ENCODE measurements around the gene EXOC8. TPM values are rescaled to one million over a fixed set of nuclear protein-coding genes. Genes with fewer than 3 reads are reported as not detected.

Gene EXOC8
- total and polyA plus RNA-seq, 2 donors (not counting 3 experiments of a cell fraction or from before 2014, with no cell fraction given), result 2.8 to 13.2 TPM

DNA sequence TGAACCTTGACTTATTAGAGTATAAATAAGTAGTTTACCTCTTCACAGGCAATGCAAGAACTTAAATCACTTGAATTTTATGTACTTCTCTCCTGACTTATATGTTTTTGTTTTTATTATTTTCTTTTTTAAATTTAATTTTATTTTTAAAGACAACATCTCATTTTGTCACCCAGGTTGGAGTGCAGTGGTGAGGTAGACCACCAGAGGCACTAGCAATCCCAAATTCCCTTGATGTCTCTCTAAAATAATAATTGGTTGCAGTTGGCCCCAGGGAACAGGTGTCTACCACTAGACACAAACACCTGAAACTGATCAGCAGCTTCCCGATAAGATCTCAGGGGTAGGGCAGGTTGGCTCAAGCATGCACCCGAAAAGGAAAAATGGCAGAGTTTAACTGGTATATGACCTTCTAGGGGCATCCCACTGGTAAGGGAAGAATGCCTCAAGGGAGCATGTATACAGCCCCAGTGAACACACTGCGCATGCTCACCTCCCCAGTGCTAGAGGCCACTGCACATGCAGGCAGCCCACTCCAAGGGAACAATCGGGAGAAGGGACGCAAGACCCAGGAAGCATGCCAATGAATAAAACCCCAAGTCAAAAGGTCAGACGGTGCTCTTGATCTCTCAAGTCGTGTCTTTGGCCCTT lies 14.6 kb downstream of the EXOC8 start:
- Histone ChIP-seq H3K36me3 (ENCODE audit: control insufficient read depth in 2 of 2, extremely low read depth in 1 of 2, insufficient read depth in 2 of 2, low read length in 2 of 2) (no peaks in the 10 kb centered on the region), H3K27ac (ENCODE audit: insufficient read depth, low read depth, low read length) (no peak overlapping the region), H4K20me1 (replicated peaks; ENCODE audit: control insufficient read depth, extremely low read depth, insufficient read depth, low read length) (no peaks in the 10 kb centered on the region), H3K9me3 (replicated peaks; ENCODE audit: control insufficient read depth, insufficient read depth, low read length) (no peaks in the 10 kb centered on the region), H2AFZ (ENCODE audit: low read depth, low read length) (no peak overlapping the region), H3K9me1 (replicated peaks; ENCODE audit: control insufficient read depth, extremely low read depth, insufficient read depth, low read length) (no peaks in the 10 kb centered on the region), H3K4me2 (ENCODE audit: insufficient read depth, low read length) (peak overlapping the region; percentile 48), H3K4me1 (ENCODE audit: control insufficient read depth, extremely low read depth, insufficient read depth, low read length) (peaks cover 11% of the 10 kb centered on the region), H3K79me2 (ENCODE audit: control insufficient read depth, insufficient read depth, low read length) (no peaks in the 10 kb centered on the region), H3K27me3 (ENCODE audit: control insufficient read depth in 2 of 2, insufficient read depth in 2 of 2, low read length in 2 of 2) (no peaks in the 10 kb centered on the region), H3K4me3 (replicated peaks in 1 of 3; ENCODE audit: insufficient read depth in 1 of 3, low read depth in 1 of 3, low read length in 3 of 3) (no peak overlapping the region), H3K9ac (replicated peaks; ENCODE audit: extremely low read depth, insufficient read depth, low read length) (no peak overlapping the region)
- BruUV-seq (replicated peaks), result no TSS peak
- no peak for DNase-seq (ENCODE audit: low read depth, low spot score)
- dilution Hi-C loops (cut with MboI; ENCODE audit: extremely low pct_ligation_motif_present, low sequenced_read_pairs) (no loop called here), intact Hi-C loops (cut with micrococcal nuclease) (no loop called here)
- no peak for FAIRE-seq
- no peak for TF ChIP-seq GATA2 (IDR thresholded peaks at IDR 0.05; ENCODE audit: insufficient read depth, insufficient read length, low read depth, low read length)
- TF ChIP-seq POLR2AphosphoS5 (IDR thresholded peaks at IDR 0.05; ENCODE audit: insufficient read depth, low read depth, low read length), result no peak
- no peak for TF ChIP-seq JUN (IDR thresholded peaks at IDR 0.05; ENCODE audit: borderline replicate concordance, insufficient read depth, insufficient read length, low read depth)
- TF ChIP-seq POLR2A (IDR thresholded peaks at IDR 0.05; ENCODE audit: low read depth, low read length), result no peak
- TF ChIP-seq, protein P1, sequence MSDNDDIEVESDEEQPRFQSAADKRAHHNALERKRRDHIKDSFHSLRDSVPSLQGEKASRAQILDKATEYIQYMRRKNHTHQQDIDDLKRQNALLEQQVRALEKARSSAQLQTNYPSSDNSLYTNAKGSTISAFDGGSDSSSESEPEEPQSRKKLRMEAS (IDR thresholded peaks at IDR 0.05; ENCODE audit: insufficient read depth, insufficient read length), result no peak
- no peak for TF ChIP-seq FOS (IDR thresholded peaks at IDR 0.05; ENCODE audit: borderline replicate concordance, insufficient read depth, low read length)
- TF ChIP-seq MYC (IDR thresholded peaks at IDR 0.05; ENCODE audit: low read depth, low read length), result no peak
- TF ChIP-seq, protein P2, sequence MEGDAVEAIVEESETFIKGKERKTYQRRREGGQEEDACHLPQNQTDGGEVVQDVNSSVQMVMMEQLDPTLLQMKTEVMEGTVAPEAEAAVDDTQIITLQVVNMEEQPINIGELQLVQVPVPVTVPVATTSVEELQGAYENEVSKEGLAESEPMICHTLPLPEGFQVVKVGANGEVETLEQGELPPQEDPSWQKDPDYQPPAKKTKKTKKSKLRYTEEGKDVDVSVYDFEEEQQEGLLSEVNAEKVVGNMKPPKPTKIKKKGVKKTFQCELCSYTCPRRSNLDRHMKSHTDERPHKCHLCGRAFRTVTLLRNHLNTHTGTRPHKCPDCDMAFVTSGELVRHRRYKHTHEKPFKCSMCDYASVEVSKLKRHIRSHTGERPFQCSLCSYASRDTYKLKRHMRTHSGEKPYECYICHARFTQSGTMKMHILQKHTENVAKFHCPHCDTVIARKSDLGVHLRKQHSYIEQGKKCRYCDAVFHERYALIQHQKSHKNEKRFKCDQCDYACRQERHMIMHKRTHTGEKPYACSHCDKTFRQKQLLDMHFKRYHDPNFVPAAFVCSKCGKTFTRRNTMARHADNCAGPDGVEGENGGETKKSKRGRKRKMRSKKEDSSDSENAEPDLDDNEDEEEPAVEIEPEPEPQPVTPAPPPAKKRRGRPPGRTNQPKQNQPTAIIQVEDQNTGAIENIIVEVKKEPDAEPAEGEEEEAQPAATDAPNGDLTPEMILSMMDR (IDR thresholded peaks at IDR 0.05; ENCODE audit: extremely low read depth in 1 of 2, insufficient read depth in 1 of 2, low read depth in 1 of 2, low read length in 2 of 2), result no peak
- no peak for TF ChIP-seq EZH2 (IDR thresholded peaks at IDR 0.05; ENCODE audit: borderline replicate concordance, low read depth, low read length, severe bottlenecking)
- ChIA-PET CTCF (no interaction called here), POLR2A (no interaction called here)

All from endothelial cell of umbilical vein (primary cell).